ENCODE results near the gene C22orf15. TPM values are rescaled to one million over a fixed set of nuclear protein-coding genes. Genes with fewer than 3 reads are reported as not detected.

C22orf15 gene
- total RNA-seq, 2 experiments from 2014 or later, result 0.49 to 0.84 TPM

DNA sequence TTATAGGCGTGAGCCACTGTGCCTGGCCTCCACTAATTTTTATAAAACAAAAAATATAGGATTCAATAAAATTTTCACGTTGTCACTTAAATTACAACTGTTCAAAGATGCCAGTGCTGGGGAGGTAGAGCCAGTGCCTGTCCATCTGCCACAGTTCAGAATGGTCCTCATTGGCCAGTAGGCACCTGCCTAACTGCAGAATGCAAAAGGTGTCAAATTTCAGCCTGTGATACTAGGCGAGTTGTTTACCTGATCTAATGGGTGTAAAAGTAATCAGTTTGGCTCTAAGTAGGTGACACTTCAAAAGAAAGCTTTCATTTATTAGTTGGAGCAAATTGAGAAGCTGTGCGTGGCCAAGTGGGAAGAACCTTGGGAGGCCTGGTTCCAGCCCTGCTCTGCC, 26.3 kb downstream of the C22orf15 start:
- peak overlapping the region; percentile 42 for H3K27ac Mint-ChIP-seq
- peaks cover 32% of the 10 kb centered on the region for H3K36me3 ChIP-seq (ENCODE audit: insufficient read depth, low read length)
- peaks cover 42% of the 10 kb centered on the region for H3K36me3 Mint-ChIP-seq (ENCODE audit: low read depth)
- POLR2A ChIA-PET, result interaction anchor here (0.7 to 3.4 kb wide), 3 partner anchors 17 to 93 kb away, joined by 3 to 17 read pairs (median 3); partner anchors contain the start of genes MMP11 and ZNF70
- no peaks in the 10 kb centered on the region for H3K9me3 Mint-ChIP-seq
- H3K4me1 Mint-ChIP-seq (ENCODE audit: low read depth), result peaks cover 47% of the 10 kb centered on the region
- H3K4me3 ChIP-seq (ENCODE audit: low read length), result no peak overlapping the region
- peak overlapping the region; percentile 67 for H3K4me3 Mint-ChIP-seq
- no peaks in the 10 kb centered on the region for H3K27me3 ChIP-seq (ENCODE audit: control insufficient read depth in 1 of 2, insufficient read depth in 2 of 2, low read length in 2 of 2)
- intact Hi-C loops (cut with DNase I, micrococcal nuclease), result loop anchor here (5.0 to 10.0 kb wide), 4 partner anchors 68 to 226 kb away; partner anchors contain the start of genes CABIN1 (in 2 of the 2) and SLC2A11 (in 1 of the 2)
- no peak for DNase-seq
- TF ChIP-seq, protein P1, sequence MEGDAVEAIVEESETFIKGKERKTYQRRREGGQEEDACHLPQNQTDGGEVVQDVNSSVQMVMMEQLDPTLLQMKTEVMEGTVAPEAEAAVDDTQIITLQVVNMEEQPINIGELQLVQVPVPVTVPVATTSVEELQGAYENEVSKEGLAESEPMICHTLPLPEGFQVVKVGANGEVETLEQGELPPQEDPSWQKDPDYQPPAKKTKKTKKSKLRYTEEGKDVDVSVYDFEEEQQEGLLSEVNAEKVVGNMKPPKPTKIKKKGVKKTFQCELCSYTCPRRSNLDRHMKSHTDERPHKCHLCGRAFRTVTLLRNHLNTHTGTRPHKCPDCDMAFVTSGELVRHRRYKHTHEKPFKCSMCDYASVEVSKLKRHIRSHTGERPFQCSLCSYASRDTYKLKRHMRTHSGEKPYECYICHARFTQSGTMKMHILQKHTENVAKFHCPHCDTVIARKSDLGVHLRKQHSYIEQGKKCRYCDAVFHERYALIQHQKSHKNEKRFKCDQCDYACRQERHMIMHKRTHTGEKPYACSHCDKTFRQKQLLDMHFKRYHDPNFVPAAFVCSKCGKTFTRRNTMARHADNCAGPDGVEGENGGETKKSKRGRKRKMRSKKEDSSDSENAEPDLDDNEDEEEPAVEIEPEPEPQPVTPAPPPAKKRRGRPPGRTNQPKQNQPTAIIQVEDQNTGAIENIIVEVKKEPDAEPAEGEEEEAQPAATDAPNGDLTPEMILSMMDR (IDR thresholded peaks at IDR 0.05), result no peak
- H3K27ac ChIP-seq (ENCODE audit: low read depth in 1 of 2, low read length in 2 of 2), result no peak overlapping the region
- H3K27me3 Mint-ChIP-seq, result no peaks in the 10 kb centered on the region
- CTCF ChIA-PET, result interaction anchor here (1.9 to 2.2 kb wide), 2 partner anchors 18 to 61 kb away, joined by 6 to 7 read pairs; no protein-coding TSS in a partner anchor
- peaks cover 49% of the 10 kb centered on the region for H3K4me1 ChIP-seq (ENCODE audit: insufficient read depth, low read length)
- no peak for ATAC-seq (ENCODE audit: poor library complexity)
- H3K9me3 ChIP-seq (ENCODE audit: control insufficient read depth in 1 of 2, insufficient read depth in 1 of 2, low read length in 2 of 2), result no peaks in the 10 kb centered on the region

DNA sequence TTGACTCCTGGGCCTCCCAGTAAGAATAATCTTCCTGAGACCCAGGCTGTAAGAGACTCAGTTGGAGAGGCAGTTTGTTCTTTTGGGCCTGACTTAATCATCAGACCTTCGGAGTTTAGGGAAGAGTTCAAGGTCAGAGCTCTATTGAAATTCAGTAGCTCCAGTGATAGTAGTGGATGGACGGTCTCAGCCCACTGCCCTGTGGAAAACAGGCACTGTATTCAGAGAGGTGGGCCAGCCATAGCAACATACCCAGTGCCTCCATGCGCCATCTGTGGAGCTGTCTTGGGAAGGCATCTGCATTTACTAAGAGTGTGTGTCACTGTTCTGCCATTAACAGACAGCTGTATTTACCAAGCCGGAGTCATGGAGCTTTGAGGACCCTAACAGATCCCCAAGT, 26.8 kb downstream of the C22orf15 start:
- POLR2A ChIA-PET, result interaction anchor here (0.7 kb wide), 1 partner anchor 93 kb away, joined by 3 read pairs; no protein-coding TSS in a partner anchor
- peaks cover 46% of the 10 kb centered on the region for H3K4me1 ChIP-seq (ENCODE audit: insufficient read depth, low read length)
- no peaks in the 10 kb centered on the region for H3K9me3 ChIP-seq (ENCODE audit: control insufficient read depth in 1 of 2, insufficient read depth in 1 of 2, low read length in 2 of 2)
- ATAC-seq (ENCODE audit: poor library complexity), result no peak
- Mint-ChIP-seq H3K4me3 (peak overlapping the region; percentile 67), H3K27ac (peak overlapping the region; percentile 42), H3K4me1 (ENCODE audit: low read depth) (peaks cover 42% of the 10 kb centered on the region), H3K9me3 (no peaks in the 10 kb centered on the region), H3K36me3 (ENCODE audit: low read depth) (peaks cover 47% of the 10 kb centered on the region), H3K27me3 (no peaks in the 10 kb centered on the region)
- peaks cover 36% of the 10 kb centered on the region for H3K36me3 ChIP-seq (ENCODE audit: insufficient read depth, low read length)
- H3K27me3 ChIP-seq (ENCODE audit: control insufficient read depth in 1 of 2, insufficient read depth in 2 of 2, low read length in 2 of 2), result no peaks in the 10 kb centered on the region
- DNase-seq, result peak in 1 of 14 experiments; percentile 7
- TF ChIP-seq, protein P1 (IDR thresholded peaks at IDR 0.05), result no peak
- H3K27ac ChIP-seq (ENCODE audit: low read depth in 1 of 2, low read length in 2 of 2), result no peak overlapping the region
- CTCF ChIA-PET, result interaction anchor here (2.2 kb wide), 1 partner anchor 19 kb away, joined by 7 read pairs; no protein-coding TSS in a partner anchor
- intact Hi-C loops (cut with DNase I, micrococcal nuclease), result loop anchor here (5.0 to 10.0 kb wide), 4 partner anchors 68 to 225 kb away; partner anchors contain the start of genes CABIN1 (in 2 of the 2) and SLC2A11 (in 1 of the 2)
- no peak overlapping the region for H3K4me3 ChIP-seq (ENCODE audit: low read length)

DNA sequence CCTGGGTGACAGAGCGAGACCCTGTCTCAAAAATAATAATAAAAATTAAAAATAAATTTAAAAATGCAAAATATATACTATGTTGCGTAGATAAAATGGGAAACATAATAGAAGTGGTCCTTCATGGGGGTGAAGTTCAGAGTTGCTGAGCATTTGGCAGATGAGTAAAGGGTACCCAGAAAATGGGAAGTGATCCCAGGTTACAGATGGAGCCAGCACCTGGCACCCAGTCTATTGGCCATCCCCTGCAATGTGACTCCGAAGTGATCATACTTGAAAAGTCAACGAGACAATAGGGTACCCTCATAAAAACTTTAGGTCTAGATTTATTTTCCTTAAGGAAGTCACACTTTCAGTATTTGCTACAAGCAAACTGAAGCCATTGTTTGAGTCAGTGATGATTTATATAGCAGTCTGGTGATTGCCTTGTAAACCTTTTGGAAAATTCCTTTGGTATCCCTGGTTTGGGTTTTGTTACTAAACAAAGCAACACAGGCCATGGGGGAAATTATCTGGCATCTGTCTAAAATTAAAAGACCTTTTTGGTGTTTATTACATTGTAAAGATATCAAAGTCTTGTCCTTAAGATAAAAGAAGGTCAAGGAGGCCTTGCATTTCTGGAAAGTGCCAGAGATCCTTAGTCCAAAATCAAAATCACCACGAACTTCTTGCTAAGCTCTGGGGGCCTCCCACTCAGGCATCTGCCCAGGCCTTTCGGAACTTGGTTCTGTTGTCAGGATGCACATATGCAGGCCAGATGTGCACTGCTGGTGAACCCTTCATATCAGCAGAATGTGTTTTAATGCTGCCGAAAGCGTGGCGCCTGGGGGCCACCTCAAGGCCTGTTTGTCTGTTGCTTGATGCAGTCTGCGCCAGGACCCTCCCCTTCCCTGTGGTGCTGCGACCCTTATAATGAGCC, 28.3 kb downstream of the C22orf15 start:
- ChIA-PET POLR2A (no interaction called here), CTCF (no interaction called here)
- Histone ChIP-seq H3K27me3 (ENCODE audit: control insufficient read depth in 1 of 2, insufficient read depth in 2 of 2, low read length in 2 of 2) (no peaks in the 10 kb centered on the region), H3K9me3 (ENCODE audit: control insufficient read depth in 1 of 2, insufficient read depth in 1 of 2, low read length in 2 of 2) (no peaks in the 10 kb centered on the region), H3K36me3 (ENCODE audit: insufficient read depth, low read length) (peaks cover 45% of the 10 kb centered on the region), H3K27ac (ENCODE audit: low read depth in 1 of 2, low read length in 2 of 2) (no peak overlapping the region), H3K4me3 (ENCODE audit: low read length) (no peak overlapping the region), H3K4me1 (ENCODE audit: insufficient read depth, low read length) (peaks cover 44% of the 10 kb centered on the region)
- ATAC-seq (ENCODE audit: poor library complexity) (no peak), DNase-seq (peak in 1 of 14 experiments; percentile 2)
- H3K27me3 Mint-ChIP-seq, result no peaks in the 10 kb centered on the region
- TF ChIP-seq, protein P1 (IDR thresholded peaks at IDR 0.05), result no peak
- H3K4me1 Mint-ChIP-seq (ENCODE audit: low read depth), result peaks cover 41% of the 10 kb centered on the region
- no peak overlapping the region for H3K4me3 Mint-ChIP-seq
- H3K9me3 Mint-ChIP-seq, result no peaks in the 10 kb centered on the region
- H3K36me3 Mint-ChIP-seq (ENCODE audit: low read depth), result peaks cover 55% of the 10 kb centered on the region
- intact Hi-C loops (cut with DNase I, micrococcal nuclease), result no loop called here
- H3K27ac Mint-ChIP-seq, result no peak overlapping the region
